AG04449 (cell line): ENCODE data around the gene RGS6.

Source experiments
- CTCF ChIA-PET: fragments of 350-600 bp; formaldehyde crosslinking; extraction: SDS; loops from one replicate; lab custom pipeline; 2021; ENCODE audit warnings: antibody characterized with exemption; lab: Yijun Ruan, JAX
- POLR2A ChIA-PET: fragments of 400-600, 350-600 bp; formaldehyde crosslinking; extraction: SDS; loops from one replicate; lab custom pipeline; 2020; ENCODE audit warnings: antibody characterized with exemption, inconsistent platforms; lab: Yijun Ruan, JAX
- DNase-seq: peaks from one replicate; pipeline ENCODE4 v3.0.0-alpha.2; 2010; ENCODE audit warnings: low read depth, low spot score
- H3K4me3 ChIP-seq: 2 replicates; pipeline ENCODE4 v1.5.1; 2011; ENCODE audit warnings: low read depth, mild to moderate bottlenecking, control low read depth, low read length
- CTCF ChIP-seq: IDR thresholded peaks from one replicate; pipeline ENCODE4 v1.5.1; 2011; ENCODE audit warnings: mild to moderate bottlenecking, moderate library complexity, low read length, control low read depth, inconsistent platforms; ENCODE audit not compliant: insufficient read depth; ENCODE audit errors: missing control alignments

Gene RGS6

GRCh38 chr14:72270147-72270727 lies 338.0 kb downstream of the RGS6 start:
- ChIA-PET POLR2A (no interaction called here), CTCF (no interaction called here)
- no peak for TF ChIP-seq CTCF
- H3K4me3 ChIP-seq, result no peak overlapping the region
- no peak for DNase-seq

- CTCF ChIA-PET, result no interaction called here
- H3K4me3 ChIP-seq, result no peak overlapping the region
- POLR2A ChIA-PET, result no interaction called here
- DNase-seq, result no peak
- TF ChIP-seq CTCF, result no peak
Observed at GRCh38 chr14:72270749-72271148, 338.5 kb downstream of the RGS6 start.

GRCh38 chr14:72275242-72275641 lies 343.0 kb downstream of the RGS6 start:
- POLR2A ChIA-PET, result no interaction called here

GRCh38 chr14:72278316-72278715 lies 346.1 kb downstream of the RGS6 start:
- no peak overlapping the region for H3K4me3 ChIP-seq
- no peak for DNase-seq
- ChIA-PET CTCF (no interaction called here), POLR2A (no interaction called here)
- TF ChIP-seq CTCF, result no peak

More at GRCh38 chr14:72275242-72275641, 343.0 kb downstream of the RGS6 start:
- no peak for TF ChIP-seq CTCF
- no peak overlapping the region for H3K4me3 ChIP-seq
- CTCF ChIA-PET, result no interaction called here
- no peak for DNase-seq

- TF ChIP-seq CTCF, result no peak
Observed at GRCh38 chr14:72284176-72284575, 351.9 kb downstream of the RGS6 start.

GRCh38 chr14:72290241-72290640 lies 358.0 kb downstream of the RGS6 start:
- TF ChIP-seq CTCF, result no peak
- DNase-seq, result no peak
- CTCF ChIA-PET, result no interaction called here
- POLR2A ChIA-PET, result no interaction called here
- H3K4me3 ChIP-seq, result no peak overlapping the region

More at GRCh38 chr14:72284176-72284575, 351.9 kb downstream of the RGS6 start:
- DNase-seq, result no peak
- POLR2A ChIA-PET, result no interaction called here
- CTCF ChIA-PET, result no interaction called here
- H3K4me3 ChIP-seq, result no peak overlapping the region
